Stimulated activated CD8-positive, alpha-beta memory T cell treated with anti-CD3 and anti-CD28 coated beads, Interleukin-2, amount 100 ng/mL, for 1 hour (primary cell): ENCODE data around the gene RAB1B.

Experiments
- DNase-seq, 2 donors: peaks; one replicate each; pipeline ENCODE4 v3.0.0-alpha.2; 2020; ENCODE audit warnings: low read depth in 2 of 2

The RAB1B gene

GRCh38 chr11:66283461-66284105 is 15.1 kb downstream of the RAB1B start:
- DNase-seq: no peak

- DNase-seq: no peak
Observed at GRCh38 chr11:66284526-66285078, 16.2 kb downstream of the RAB1B start.

- DNase-seq: no peak
Observed at GRCh38 chr11:66285250-66285947, 17.0 kb downstream of the RAB1B start.

GRCh38 chr11:66286699-66287098 is 18.3 kb downstream of the RAB1B start:
- no peak for DNase-seq

GRCh38 chr11:66287211-66287888 is 18.9 kb downstream of the RAB1B start:
- no peak for DNase-seq

GRCh38 chr11:66287889-66288670 is 19.6 kb downstream of the RAB1B start:
- DNase-seq: no peak

- peak; percentile 91 to 94 for DNase-seq
Observed at GRCh38 chr11:66288671-66289547, 20.5 kb downstream of the RAB1B start, which contains the start of gene YIF1A. YIF1A (minus strand) TSS chr11:66289143; CDS start chr11:66288985, 158 bp downstream.

- DNase-seq: peak in 1 of 2 donors; percentile 53
Observed at GRCh38 chr11:66289548-66290329, 21.3 kb downstream of the RAB1B start.

- no peak for DNase-seq
Observed at GRCh38 chr11:66290330-66290621, 21.8 kb downstream of the RAB1B start.

GRCh38 chr11:66291303-66291705 is 22.9 kb downstream of the RAB1B start:
- no peak for DNase-seq

GRCh38 chr11:66291706-66292542 is 23.5 kb downstream of the RAB1B start, which contains the start of gene TMEM151A:
TMEM151A (plus strand) TSS chr11:66291894; CDS start chr11:66292014, 120 bp downstream.
- no peak for DNase-seq

GRCh38 chr11:66292543-66293332 is 24.3 kb downstream of the RAB1B start:
- no peak for DNase-seq

GRCh38 chr11:66293352-66293751 is 24.9 kb downstream of the RAB1B start:
- no peak for DNase-seq

- no peak for DNase-seq
Observed at GRCh38 chr11:66293777-66294625, 25.6 kb downstream of the RAB1B start.

GRCh38 chr11:66294626-66295620 is 26.5 kb downstream of the RAB1B start:
- DNase-seq: no peak

GRCh38 chr11:66297610-66298009 is 29.2 kb downstream of the RAB1B start:
- no peak for DNase-seq
